ENCODE data around the gene PODXL. TPM values are rescaled to one million over a fixed set of nuclear protein-coding genes. Genes with fewer than 3 reads are reported as not detected.

Gene PODXL
- total RNA-seq, 6 donors from 2014 or later = 57.0 to 108 (median 96.6) TPM

DNA sequence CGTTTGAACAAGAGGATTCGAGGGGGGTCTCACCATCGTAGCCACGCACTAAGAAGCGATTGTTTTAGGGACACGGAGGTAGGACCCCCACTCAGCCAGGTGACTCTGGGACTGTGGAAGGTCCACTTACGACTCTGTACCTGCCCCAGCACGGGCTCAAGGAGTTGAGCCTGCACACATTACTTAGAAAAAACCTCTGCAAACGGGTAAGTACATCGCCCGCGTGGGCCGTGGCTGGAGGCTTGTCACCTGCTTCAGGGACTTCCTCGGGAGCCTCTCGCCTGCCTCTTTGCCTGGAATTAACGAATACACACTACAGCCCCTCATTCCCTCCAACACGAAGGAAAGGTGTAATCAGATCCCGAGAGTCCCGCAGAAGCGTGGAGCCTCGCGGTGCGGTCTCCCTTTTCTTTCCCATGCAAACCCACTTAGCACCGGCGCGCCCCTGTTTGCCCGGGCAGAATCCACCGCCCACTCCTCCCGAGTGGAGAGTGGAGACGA is 826 bp downstream of the PODXL start:
- Histone ChIP-seq H3K27ac (peak overlapping the region; percentile 77 to 92 (median 81)), H3K36me3 (no peaks in the 10 kb centered on the region), H3K27me3 (peaks cover 0 to 6% (median 2%) of the 10 kb centered on the region in 4 donors), H3K9me3 (no peaks in the 10 kb centered on the region), H3K4me1 (peaks cover 16 to 53% (median 28%) of the 10 kb centered on the region in 4 donors), H3K4me3 (peak overlapping the region; percentile 48 to 78 (median 72))
- no peak for DNase-seq
- ATAC-seq (ENCODE audit: low FRiP score in 2 of 2) = no peak
- WGBS, 2 donors = 5 to 7% methylated on average over 22 to 30 of the region's 30 CpGs
- TF ChIP-seq POLR2AphosphoS5 (IDR thresholded peaks at IDR 0.05) = no peak
- TF ChIP-seq POLR2A (IDR thresholded peaks at IDR 0.05) = no peak
- TF ChIP-seq CTCF (IDR thresholded peaks at IDR 0.05) = no peak
- no peak for TF ChIP-seq EP300 (IDR thresholded peaks at IDR 0.05)

DNA sequence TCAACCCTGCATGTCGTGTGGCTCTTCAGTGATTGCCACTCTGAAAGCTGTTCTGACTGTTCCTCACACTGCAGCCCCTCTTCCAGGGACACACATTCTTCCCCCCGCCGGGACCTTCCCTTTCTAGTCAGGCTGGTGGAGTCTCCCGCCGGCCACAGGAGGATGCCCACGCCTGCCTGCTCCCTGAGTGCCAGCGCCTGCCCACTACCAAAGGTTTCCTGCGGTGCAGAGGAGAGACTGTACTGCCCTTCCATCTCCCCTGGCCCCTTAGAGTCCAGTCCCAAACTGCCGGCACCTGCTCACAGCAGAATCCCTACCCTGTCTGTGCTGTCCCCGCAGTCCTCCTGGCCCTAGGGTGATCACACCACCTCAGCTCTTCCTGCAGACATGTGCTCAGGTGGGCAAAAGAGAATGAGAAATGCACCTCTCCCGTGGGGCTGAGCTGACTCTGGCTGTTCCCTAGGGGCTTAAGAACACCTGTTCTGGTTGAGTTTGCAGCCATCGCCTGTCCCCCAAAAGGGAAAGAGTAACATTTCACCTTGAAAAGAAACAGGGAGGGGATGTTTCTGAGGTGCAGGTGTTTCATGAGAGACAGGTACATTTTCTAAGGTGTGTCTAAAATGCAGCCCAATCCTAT is 1.4 kb downstream of the PODXL start:
- peaks cover 0 to 4% (median 0%) of the 10 kb centered on the region in 4 donors for H3K36me3 ChIP-seq
- H3K27me3 ChIP-seq = peaks cover 0 to 6% (median 2%) of the 10 kb centered on the region in 4 donors
- H3K4me3 ChIP-seq = peak overlapping the region; percentile 48 to 78 (median 72)
- DNase-seq (no peak), ATAC-seq (ENCODE audit: low FRiP score in 2 of 2) (no peak)
- TF ChIP-seq POLR2A (IDR thresholded peaks at IDR 0.05) (no peak), POLR2AphosphoS5 (IDR thresholded peaks at IDR 0.05) (no peak), CTCF (IDR thresholded peaks at IDR 0.05) (no peak), EP300 (IDR thresholded peaks at IDR 0.05) (no peak)
- peak overlapping the region; percentile 77 to 92 (median 81) for H3K27ac ChIP-seq
- H3K4me1 ChIP-seq = peaks cover 16 to 55% (median 28%) of the 10 kb centered on the region in 4 donors
- 46 to 47% methylated on average over 8 to 12 of the region's 12 CpGs for WGBS, 2 donors
- no peaks in the 10 kb centered on the region for H3K9me3 ChIP-seq

- Histone ChIP-seq H3K4me3 (peak overlapping the region; percentile 22 to 78 (median 72)), H3K36me3 (peaks cover 0 to 4% (median 0%) of the 10 kb centered on the region in 4 donors), H3K27me3 (peaks cover 0 to 6% (median 2%) of the 10 kb centered on the region in 4 donors), H3K27ac (peak overlapping the region; percentile 77 to 92 (median 81)), H3K9me3 (no peaks in the 10 kb centered on the region), H3K4me1 (peaks cover 16 to 55% (median 28%) of the 10 kb centered on the region in 4 donors)
- ATAC-seq (ENCODE audit: low FRiP score in 2 of 2) (no peak), DNase-seq (no peak)
- 59 to 77% methylated on average over 4 of the region's 4 CpGs for WGBS, 2 donors
- no peak for TF ChIP-seq POLR2A (IDR thresholded peaks at IDR 0.05)
- no peak for TF ChIP-seq CTCF (IDR thresholded peaks at IDR 0.05)
- TF ChIP-seq POLR2AphosphoS5 (IDR thresholded peaks at IDR 0.05) = no peak
- no peak for TF ChIP-seq EP300 (IDR thresholded peaks at IDR 0.05)
These were observed 2.5 kb downstream of the PODXL start for GRCh38 chr7:131553931-131554330.

DNA sequence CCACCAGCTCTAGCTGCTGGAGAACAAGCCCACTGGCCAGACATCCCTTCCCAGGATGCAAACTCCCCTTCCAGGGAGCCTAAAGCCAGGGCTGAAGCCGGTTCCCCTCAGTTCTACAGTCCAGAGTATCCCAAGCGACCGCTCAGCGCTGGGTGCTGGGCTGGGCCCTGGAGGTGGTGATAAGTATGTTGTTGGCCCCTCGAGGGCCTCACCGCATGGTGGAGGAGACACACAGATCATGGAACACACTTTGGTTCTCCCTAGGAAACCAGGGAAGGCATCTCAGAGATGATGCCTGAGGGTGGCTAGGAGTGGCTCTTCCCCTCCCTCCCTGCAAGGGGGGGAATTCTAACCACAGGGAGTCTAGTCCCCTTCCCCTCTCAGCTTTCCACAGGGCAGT is 4.4 kb downstream of the PODXL start:
- ATAC-seq (ENCODE audit: low FRiP score in 2 of 2) = no peak
- peak in 1 of 2 donors; percentile 56 for DNase-seq
- 95% methylated on average over 6 of the region's 6 CpGs; no CpG with 5 or more reads in 1 of the 2 donors for WGBS, 2 donors
- Histone ChIP-seq H3K4me3 (peak overlapping the region in 2 of 4 donors; percentile 9 to 74), H3K9me3 (no peaks in the 10 kb centered on the region), H3K36me3 (peaks cover 0 to 4% (median 0%) of the 10 kb centered on the region in 4 donors), H3K4me1 (peaks cover 12 to 38% (median 16%) of the 10 kb centered on the region in 4 donors), H3K27ac (peak overlapping the region; percentile 54 to 92 (median 70)), H3K27me3 (peaks cover 0 to 3% (median 0%) of the 10 kb centered on the region in 4 donors)
- TF ChIP-seq POLR2A (IDR thresholded peaks at IDR 0.05) = no peak
- TF ChIP-seq CTCF (IDR thresholded peaks at IDR 0.05) = no peak
- no peak for TF ChIP-seq EP300 (IDR thresholded peaks at IDR 0.05)
- no peak for TF ChIP-seq POLR2AphosphoS5 (IDR thresholded peaks at IDR 0.05)

Data from upper lobe of left lung (tissue), 6 donors.